CD4-positive, alpha-beta T cell (primary cell): ENCODE results near the gene EXD3. TPM values are rescaled to one million over a fixed set of nuclear protein-coding genes. Genes with fewer than 3 reads are reported as not detected.

Source experiments
- ATAC-seq: fragments of 200-7000 bp; cut with Tn5 transposase; one replicate; pipeline ENCODE4 v1.10.0; 2022; ENCODE audit warnings: mild to moderate bottlenecking; ENCODE audit not compliant: poor library complexity
- CTCF ChIA-PET: fragments of 350-600 bp; sonication (Branson Sonifier 250); formaldehyde crosslinking; loops from one replicate; lab custom pipeline; 2021; ENCODE audit warnings: antibody characterized with exemption, inconsistent platforms; lab: Charles Lee
- POLR2A ChIA-PET: fragments of 350-600 bp; sonication (Branson Sonifier 250); formaldehyde crosslinking; loops from one replicate; lab custom pipeline; 2021; ENCODE audit warnings: antibody characterized with exemption, inconsistent platforms; lab: Charles Lee
- DNase-seq, 14 experiments: peaks; one replicate each; pipeline ENCODE4 v3.0.0-alpha.2; 2013 to 2020; ENCODE audit warnings: mixed read lengths in 2 of 14
- H3K27ac ChIP-seq, 2 donors: one replicate each; pipeline versions ENCODE4 v1.5.1 to v1.7.0; 2013; ENCODE audit warnings: low read length in 2 of 2, low read depth in 1 of 2, mild to moderate bottlenecking in 1 of 2
- H3K27me3 ChIP-seq, 2 experiments: 1 replicate in 1 of 2; 2 replicates in 1 of 2; pipeline versions ENCODE4 v1.6.1 to v1.7.0; 2013; ENCODE audit warnings: low read length in 2 of 2, control low read depth in 1 of 2, mild to moderate bottlenecking in 1 of 2, moderate library complexity in 1 of 2; ENCODE audit not compliant: insufficient read depth in 2 of 2, control insufficient read depth in 1 of 2
- H3K36me3 ChIP-seq: one replicate; pipeline ENCODE4 v1.6.1; 2013; ENCODE audit warnings: low read length, control low read depth; ENCODE audit not compliant: insufficient read depth
- H3K4me1 ChIP-seq: one replicate; pipeline ENCODE4 v1.6.1; 2013; ENCODE audit warnings: low read length, control low read depth; ENCODE audit not compliant: insufficient read depth
- H3K4me3 ChIP-seq: one replicate; pipeline ENCODE4 v1.5.1; 2013; ENCODE audit warnings: mild to moderate bottlenecking, low read length, moderate library complexity
- H3K9me3 ChIP-seq, 2 experiments: 1 replicate in 1 of 2; 2 replicates in 1 of 2; pipeline versions ENCODE4 v1.6.1 to v1.7.0; 2013; ENCODE audit warnings: low read length in 2 of 2, mild to moderate bottlenecking in 2 of 2, control low read depth in 1 of 2, moderate library complexity in 1 of 2; ENCODE audit not compliant: control insufficient read depth in 1 of 2, insufficient read depth in 1 of 2
- H3K27ac Mint-ChIP-seq: one replicate; pipeline ENCODE4 v1.8.0; 2020; ENCODE audit warnings: mixed read lengths
- H3K27me3 Mint-ChIP-seq: one replicate; pipeline ENCODE4 v1.8.0; 2021; ENCODE audit warnings: mixed read lengths
- H3K36me3 Mint-ChIP-seq: one replicate; pipeline ENCODE4 v1.8.0; 2021; ENCODE audit warnings: low read depth, mixed read lengths
- H3K4me1 Mint-ChIP-seq: one replicate; pipeline ENCODE4 v1.8.0; 2021; ENCODE audit warnings: low read depth, mixed read lengths
- H3K4me3 Mint-ChIP-seq: one replicate; pipeline ENCODE4 v1.8.0; 2020; ENCODE audit warnings: mild to moderate bottlenecking, mixed read lengths
- H3K9me3 Mint-ChIP-seq: one replicate; pipeline ENCODE4 v1.8.0; 2020; ENCODE audit warnings: mixed read lengths
- intact Hi-C, 2 experiments: fragments of 100-400 bp; cut with DNase I in 1 of 2; cut with micrococcal nuclease in 1 of 2; formaldehyde crosslinking; loops; one replicate each; pipeline versions ENCODE4 v1.15.1 to v1.9.0; 2023 to 2025; cut with DNase I, micrococcal nuclease
- total RNA-seq, 174 experiments: library from RNA in 2 of 174; stranded (reverse) in 2 of 174; gene quantifications; one replicate each; pipeline ENCODE4 v1.2.3 and lab custom pipeline; 2021 to 2026
- TF ChIP-seq, protein P1 (sequence below): fragments of 200-600 bp; IDR thresholded peaks from one replicate; pipeline ENCODE4 v1.8.0; 2022; ENCODE audit warnings: antibody characterized with exemption, mild to moderate bottlenecking

Gene EXD3
- total RNA-seq, 2 experiments from 2014 or later, result 14.9 to 16.9 TPM

- no peak overlapping the region for H3K27ac ChIP-seq
- ATAC-seq (peak; percentile 10), DNase-seq (peak in 4 of 14 experiments; percentile 13 to 56 (median 31))
- Mint-ChIP-seq H3K27ac (no peak overlapping the region), H3K4me1 (peaks cover 50% of the 10 kb centered on the region), H3K9me3 (no peaks in the 10 kb centered on the region), H3K27me3 (no peaks in the 10 kb centered on the region), H3K36me3 (peaks cover 20% of the 10 kb centered on the region), H3K4me3 (peak overlapping the region; percentile 25)
- H3K4me1 ChIP-seq, result peaks cover 92% of the 10 kb centered on the region
- peak overlapping the region; percentile 26 for H3K4me3 ChIP-seq
- no peaks in the 10 kb centered on the region for H3K9me3 ChIP-seq
- TF ChIP-seq, protein P1, sequence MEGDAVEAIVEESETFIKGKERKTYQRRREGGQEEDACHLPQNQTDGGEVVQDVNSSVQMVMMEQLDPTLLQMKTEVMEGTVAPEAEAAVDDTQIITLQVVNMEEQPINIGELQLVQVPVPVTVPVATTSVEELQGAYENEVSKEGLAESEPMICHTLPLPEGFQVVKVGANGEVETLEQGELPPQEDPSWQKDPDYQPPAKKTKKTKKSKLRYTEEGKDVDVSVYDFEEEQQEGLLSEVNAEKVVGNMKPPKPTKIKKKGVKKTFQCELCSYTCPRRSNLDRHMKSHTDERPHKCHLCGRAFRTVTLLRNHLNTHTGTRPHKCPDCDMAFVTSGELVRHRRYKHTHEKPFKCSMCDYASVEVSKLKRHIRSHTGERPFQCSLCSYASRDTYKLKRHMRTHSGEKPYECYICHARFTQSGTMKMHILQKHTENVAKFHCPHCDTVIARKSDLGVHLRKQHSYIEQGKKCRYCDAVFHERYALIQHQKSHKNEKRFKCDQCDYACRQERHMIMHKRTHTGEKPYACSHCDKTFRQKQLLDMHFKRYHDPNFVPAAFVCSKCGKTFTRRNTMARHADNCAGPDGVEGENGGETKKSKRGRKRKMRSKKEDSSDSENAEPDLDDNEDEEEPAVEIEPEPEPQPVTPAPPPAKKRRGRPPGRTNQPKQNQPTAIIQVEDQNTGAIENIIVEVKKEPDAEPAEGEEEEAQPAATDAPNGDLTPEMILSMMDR, result no peak
- ChIA-PET POLR2A (interaction anchor here (0.6 to 1.7 kb wide), 7 partner anchors 13 to 658 kb away, joined by 3 to 14 read pairs (median 3); partner anchors contain the start of genes EHMT1, EXD3, NOXA1 and TUBB4B), CTCF (interaction anchor here (0.8 to 1.0 kb wide), 2 partner anchors 14 to 35 kb away, joined by 3 to 4 read pairs; partner anchors contain the start of genes EXD3 and NOXA1)
- H3K36me3 ChIP-seq, result peaks cover 12% of the 10 kb centered on the region
- intact Hi-C loops, result loop anchor here in 1 of 2 experiments (2.0 to 10.0 kb wide), 3 partner anchors 36 to 664 kb away; partner anchors contain the start of genes ARRDC1, CCDC183, EXD3 and NOXA1
- H3K27me3 ChIP-seq, result no peaks in the 10 kb centered on the region
Measured at GRCh38 chr9:137458194-137459151, 35.5 kb upstream of the EXD3 start.

GRCh38 chr9:137457406-137458193 lies 34.6 kb upstream of the EXD3 start:
- intact Hi-C loops, result loop anchor here in 1 of 2 experiments (2.0 to 10.0 kb wide), 3 partner anchors 35 to 663 kb away; partner anchors contain the start of genes ARRDC1, CCDC183, EXD3 and NOXA1
- peak overlapping the region; percentile 71 for H3K4me3 Mint-ChIP-seq
- no peaks in the 10 kb centered on the region for H3K27me3 ChIP-seq
- ChIA-PET POLR2A (no interaction called here), CTCF (no interaction called here)
- H3K36me3 Mint-ChIP-seq, result peaks cover 20% of the 10 kb centered on the region
- no peaks in the 10 kb centered on the region for H3K27me3 Mint-ChIP-seq
- peaks cover 47% of the 10 kb centered on the region for H3K4me1 Mint-ChIP-seq
- TF ChIP-seq, protein P1, result no peak
- peaks cover 17% of the 10 kb centered on the region for H3K36me3 ChIP-seq
- ATAC-seq (no peak), DNase-seq (no peak)
- no peaks in the 10 kb centered on the region for H3K9me3 Mint-ChIP-seq
- peak overlapping the region; percentile 26 for H3K4me3 ChIP-seq
- peak overlapping the region; percentile 27 for H3K27ac Mint-ChIP-seq
- peaks cover 92% of the 10 kb centered on the region for H3K4me1 ChIP-seq
- peaks cover 0 to 4% of the 10 kb centered on the region in 2 experiments for H3K9me3 ChIP-seq
- H3K27ac ChIP-seq, result no peak overlapping the region

DNA sequence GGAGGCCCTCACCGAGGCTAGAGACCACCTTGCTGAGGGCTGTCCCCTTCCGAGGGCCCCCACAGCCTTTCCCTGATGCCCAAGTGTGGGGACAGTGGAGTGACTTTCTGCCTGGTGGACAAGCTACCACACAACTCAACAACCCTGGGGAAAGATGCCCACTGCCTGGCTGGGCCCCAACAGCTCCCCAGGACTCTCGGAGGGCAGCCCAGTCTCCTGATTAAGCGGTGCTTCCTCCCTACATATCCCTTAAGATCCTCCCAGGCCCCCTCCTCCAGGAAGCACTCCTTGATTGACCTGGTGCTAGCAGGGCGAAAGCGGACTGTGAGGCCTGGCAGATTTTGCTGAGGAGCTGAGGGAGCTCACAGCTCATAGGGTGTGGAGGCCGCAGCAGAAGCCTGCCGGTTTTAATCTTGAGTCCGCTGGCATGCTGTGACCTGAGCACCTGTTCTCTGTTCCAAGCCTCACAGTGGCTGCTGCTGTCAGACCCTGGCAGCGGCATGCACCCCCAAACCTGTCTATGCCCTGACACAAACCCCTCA lies 34.0 kb upstream of the EXD3 start:
- ATAC-seq, result no peak
- TF ChIP-seq, protein P1, result no peak
- Mint-ChIP-seq H3K4me1 (peaks cover 50% of the 10 kb centered on the region), H3K36me3 (peaks cover 20% of the 10 kb centered on the region), H3K27me3 (no peaks in the 10 kb centered on the region), H3K9me3 (no peaks in the 10 kb centered on the region), H3K4me3 (peak overlapping the region; percentile 54), H3K27ac (no peak overlapping the region)
- no peaks in the 10 kb centered on the region for H3K27me3 ChIP-seq
- intact Hi-C loops, result loop anchor here in 1 of 2 experiments (5.0 to 10.0 kb wide), 2 partner anchors 150 to 662 kb away; partner anchors contain the start of genes ARRDC1, CCDC183 and TMEM141
- peaks cover 0 to 6% of the 10 kb centered on the region in 2 experiments for H3K9me3 ChIP-seq
- DNase-seq, result peak in 1 of 14 experiments; percentile 44
- ChIA-PET POLR2A (no interaction called here), CTCF (no interaction called here)
- H3K27ac ChIP-seq, result no peak overlapping the region
- H3K36me3 ChIP-seq, result peaks cover 17% of the 10 kb centered on the region
- H3K4me1 ChIP-seq, result peaks cover 92% of the 10 kb centered on the region
- no peak overlapping the region for H3K4me3 ChIP-seq
